Upper lobe of right lung (tissue), 1 donor: Measurements from ENCODE around the gene KCNQ2. TPM values are rescaled to one million over a fixed set of nuclear protein-coding genes. Genes with fewer than 3 reads are reported as not detected.

Experiments
- ATAC-seq: fragments of 200-7000 bp; cut with Tn5 transposase; one replicate; pipeline ENCODE4 v1.9.1; 2020; ENCODE audit warnings: mild to moderate bottlenecking, moderate library complexity
- DNase-seq: peaks from one replicate; pipeline ENCODE4 v3.0.0-alpha.2; 2020
- H3K27ac ChIP-seq: fragments of 200-600 bp; one replicate; pipeline ENCODE4 v1.8.0; 2022
- H3K27me3 ChIP-seq: fragments of 200-600 bp; one replicate; pipeline ENCODE4 v1.8.0; 2022; ENCODE audit warnings: mild to moderate bottlenecking
- H3K36me3 ChIP-seq: fragments of 200-600 bp; one replicate; pipeline ENCODE4 v1.8.0; 2022
- H3K4me1 ChIP-seq: fragments of 200-600 bp; one replicate; pipeline ENCODE4 v1.8.0; 2022
- H3K4me3 ChIP-seq: fragments of 200-600 bp; one replicate; pipeline ENCODE4 v1.8.0; 2022; ENCODE audit warnings: mild to moderate bottlenecking
- H3K9me3 ChIP-seq: fragments of 200-600 bp; one replicate; pipeline ENCODE4 v1.8.0; 2022
- intact Hi-C: fragments of 100-400 bp; cut with DNase I; formaldehyde crosslinking; loops from one replicate; pipeline ENCODE4 v1.11.0; 2022
- total RNA-seq: library from RNA; stranded (reverse); fragmentation: NEBNext Ultra II Directional; extraction: Animal tissue kit (Norgen Biotek cat#: 25700); gene quantifications from one replicate; pipeline ENCODE4 v1.2.1, GENCODE V29; 2021
- TF ChIP-seq, protein P1 (sequence below): fragments of 200-600 bp; IDR thresholded peaks from one replicate; pipeline ENCODE4 v1.8.0; 2022; ENCODE audit warnings: antibody characterized with exemption
- donor health status: DM: no; HTN: yes; CAD: no; lungs with severe emphysema.

Gene KCNQ2
- total RNA-seq, 1 donor from 2014 or later: not detected

DNA sequence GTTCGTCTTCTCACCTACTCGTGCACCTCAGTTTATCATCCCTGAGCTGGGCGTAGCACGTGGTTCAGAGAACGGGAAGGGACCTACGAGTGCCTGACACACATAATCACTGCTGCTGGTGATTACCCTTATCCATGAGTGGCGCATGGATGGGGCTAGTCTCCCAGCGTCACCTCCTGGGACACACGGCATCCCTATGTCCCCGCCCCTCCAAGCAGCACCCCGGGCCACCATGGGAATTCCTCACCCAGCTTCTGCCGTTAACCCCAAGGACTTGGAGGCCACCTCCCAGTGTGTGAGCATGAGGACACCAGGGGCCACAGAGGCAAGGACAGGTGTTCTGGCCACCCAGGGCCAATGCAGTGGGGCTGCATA lies 121.1 kb downstream of the KCNQ2 start:
- DNase-seq (no peak), ATAC-seq (no peak)
- Histone ChIP-seq H3K4me1 (no peaks in the 10 kb centered on the region), H3K4me3 (no peak overlapping the region), H3K36me3 (no peaks in the 10 kb centered on the region), H3K27ac (no peak overlapping the region), H3K27me3 (peaks cover 8% of the 10 kb centered on the region), H3K9me3 (no peaks in the 10 kb centered on the region)
- TF ChIP-seq, protein P1, sequence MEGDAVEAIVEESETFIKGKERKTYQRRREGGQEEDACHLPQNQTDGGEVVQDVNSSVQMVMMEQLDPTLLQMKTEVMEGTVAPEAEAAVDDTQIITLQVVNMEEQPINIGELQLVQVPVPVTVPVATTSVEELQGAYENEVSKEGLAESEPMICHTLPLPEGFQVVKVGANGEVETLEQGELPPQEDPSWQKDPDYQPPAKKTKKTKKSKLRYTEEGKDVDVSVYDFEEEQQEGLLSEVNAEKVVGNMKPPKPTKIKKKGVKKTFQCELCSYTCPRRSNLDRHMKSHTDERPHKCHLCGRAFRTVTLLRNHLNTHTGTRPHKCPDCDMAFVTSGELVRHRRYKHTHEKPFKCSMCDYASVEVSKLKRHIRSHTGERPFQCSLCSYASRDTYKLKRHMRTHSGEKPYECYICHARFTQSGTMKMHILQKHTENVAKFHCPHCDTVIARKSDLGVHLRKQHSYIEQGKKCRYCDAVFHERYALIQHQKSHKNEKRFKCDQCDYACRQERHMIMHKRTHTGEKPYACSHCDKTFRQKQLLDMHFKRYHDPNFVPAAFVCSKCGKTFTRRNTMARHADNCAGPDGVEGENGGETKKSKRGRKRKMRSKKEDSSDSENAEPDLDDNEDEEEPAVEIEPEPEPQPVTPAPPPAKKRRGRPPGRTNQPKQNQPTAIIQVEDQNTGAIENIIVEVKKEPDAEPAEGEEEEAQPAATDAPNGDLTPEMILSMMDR: no peak
- intact Hi-C loops: no loop called here

DNA sequence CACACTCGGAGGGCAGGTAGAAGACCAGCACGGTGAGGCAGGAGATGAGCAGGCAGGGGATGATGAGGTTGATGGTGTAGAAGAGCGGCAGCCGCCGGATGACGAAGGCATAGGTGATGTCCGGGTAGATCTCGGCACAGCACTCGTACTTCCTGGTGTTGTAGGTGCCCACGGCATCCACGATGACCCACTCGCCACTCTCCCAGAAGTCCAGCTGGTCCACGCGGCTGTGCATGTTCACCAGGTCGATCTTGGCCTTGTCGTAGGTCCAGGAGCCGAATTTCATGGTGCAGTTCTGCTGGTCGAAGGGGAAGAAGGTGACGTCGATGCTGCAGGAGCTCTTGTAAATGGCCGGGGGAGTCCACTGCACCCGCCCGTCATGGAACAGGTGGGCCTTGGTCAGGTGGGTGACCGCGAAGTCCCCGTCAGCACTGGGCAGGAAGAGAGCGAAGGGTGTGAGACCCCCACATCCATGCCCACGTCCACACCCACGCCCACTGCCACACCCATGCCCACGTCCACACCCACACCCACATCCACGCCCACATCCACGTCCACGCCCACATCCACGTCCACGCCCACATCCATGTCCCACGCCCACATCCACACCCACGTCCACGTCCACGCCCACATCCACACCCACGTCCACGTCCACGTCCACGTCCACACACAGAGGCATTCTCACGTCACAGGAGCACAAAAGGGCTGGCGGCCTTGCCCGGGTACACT lies 121.7 kb downstream of the KCNQ2 start:
- Histone ChIP-seq H3K4me1 (no peaks in the 10 kb centered on the region), H3K4me3 (no peak overlapping the region), H3K36me3 (no peaks in the 10 kb centered on the region), H3K27ac (no peak overlapping the region), H3K9me3 (no peaks in the 10 kb centered on the region), H3K27me3 (peaks cover 8% of the 10 kb centered on the region)
- intact Hi-C loops: no loop called here
- ATAC-seq (no peak), DNase-seq (no peak)
- TF ChIP-seq, protein P1: no peak

Other genes starting within 250 kb of the KCNQ2 start
- 15.5 TPM for gene BIRC7, start 236.8 kb downstream of the KCNQ2 start, total RNA-seq
- not detected for gene NKAIN4, start 218.2 kb downstream of the KCNQ2 start, total RNA-seq
- gene ARFGAP1, start 199.8 kb downstream of the KCNQ2 start, total RNA-seq: 67.0 TPM
- gene COL20A1, start 179.5 kb downstream of the KCNQ2 start, total RNA-seq: not detected
- 0.06 TPM for gene CHRNA4, start 111.3 kb downstream of the KCNQ2 start, total RNA-seq
- gene EEF1A2, start 26.4 kb upstream of the KCNQ2 start, total RNA-seq: 0.67 TPM
- 355 TPM for gene PPDPF, start 48.1 kb upstream of the KCNQ2 start, total RNA-seq
- 4.9 TPM for gene PTK6, start 64.7 kb upstream of the KCNQ2 start, total RNA-seq
- not detected for gene SRMS, start 75.1 kb upstream of the KCNQ2 start, total RNA-seq
- 0.32 TPM for gene FNDC11, start 81.5 kb upstream of the KCNQ2 start, total RNA-seq
- gene HELZ2, start 101.6 kb upstream of the KCNQ2 start, total RNA-seq: 53.3 TPM
- 11.3 TPM for gene GMEB2, start 154.4 kb upstream of the KCNQ2 start, total RNA-seq
- gene STMN3, start 180.8 kb upstream of the KCNQ2 start, total RNA-seq: 12.4 TPM
- gene RTEL1, start 185.7 kb upstream of the KCNQ2 start, total RNA-seq: 26.7 TPM
- 14.4 TPM for gene TNFRSF6B, start 224.0 kb upstream of the KCNQ2 start, total RNA-seq
- 49.4 TPM for gene ARFRP1, start 235.3 kb upstream of the KCNQ2 start, total RNA-seq
- gene ZGPAT, start 235.4 kb upstream of the KCNQ2 start, total RNA-seq: 27.6 TPM